ENCODE data around the gene SLC5A2.

SLC5A2 gene

GRCh38 chr16:31459687-31460581, 23.0 kb upstream of the SLC5A2 start:
- peak; percentile 99 for DNase-seq (ENCODE audit: low spot score)

GRCh38 chr16:31460582-31461002, 22.3 kb upstream of the SLC5A2 start:
- DNase-seq (ENCODE audit: low spot score), result peak; percentile 63

- DNase-seq (ENCODE audit: low spot score), result no peak
Observed at GRCh38 chr16:31461201-31461920, 21.6 kb upstream of the SLC5A2 start.

- no peak for DNase-seq (ENCODE audit: low spot score)
Observed at GRCh38 chr16:31461921-31462804, 20.8 kb upstream of the SLC5A2 start.

GRCh38 chr16:31464348-31464769, 18.6 kb upstream of the SLC5A2 start:
- no peak for DNase-seq (ENCODE audit: low spot score)

GRCh38 chr16:31464781-31465260, 18.1 kb upstream of the SLC5A2 start:
- no peak for DNase-seq (ENCODE audit: low spot score)

GRCh38 chr16:31465788-31466370, 17.0 kb upstream of the SLC5A2 start:
- DNase-seq (ENCODE audit: low spot score), result no peak

- DNase-seq (ENCODE audit: low spot score), result no peak
Observed at GRCh38 chr16:31466381-31466841, 16.5 kb upstream of the SLC5A2 start.

- DNase-seq (ENCODE audit: low spot score), result no peak
Observed at GRCh38 chr16:31467151-31467773, 15.7 kb upstream of the SLC5A2 start.

- no peak for DNase-seq (ENCODE audit: low spot score)
Observed at GRCh38 chr16:31467858-31468257, 15.1 kb upstream of the SLC5A2 start.

GRCh38 chr16:31470615-31471014, 12.3 kb upstream of the SLC5A2 start:
- DNase-seq (ENCODE audit: low spot score), result no peak

GRCh38 chr16:31471241-31471874, 11.6 kb upstream of the SLC5A2 start:
- DNase-seq (ENCODE audit: low spot score), result no peak

- no peak for DNase-seq (ENCODE audit: low spot score)
Observed at GRCh38 chr16:31471875-31472708, 10.8 kb upstream of the SLC5A2 start, which contains the start of gene TGFB1I1. TGFB1I1 (plus strand) TSS chr16:31472152; CDS start chr16:31472189, 37 bp downstream.

GRCh38 chr16:31472709-31473203, 10.2 kb upstream of the SLC5A2 start:
- no peak for DNase-seq (ENCODE audit: low spot score)

GRCh38 chr16:31473264-31473984, 9.5 kb upstream of the SLC5A2 start:
- DNase-seq (ENCODE audit: low spot score), result no peak

GRCh38 chr16:31474173-31474714, 8.7 kb upstream of the SLC5A2 start:
- no peak for DNase-seq (ENCODE audit: low spot score)

GRCh38 chr16:31474773-31475738, 7.9 kb upstream of the SLC5A2 start:
- no peak for DNase-seq (ENCODE audit: low spot score)

Measured in pons (tissue), 1 donor.